IPS DF 6.9 (cell line): ENCODE data around the gene SMARCB1.

ENCODE experiments used
- DNase-seq: peaks from one replicate; pipeline ENCODE4 v3.0.0-alpha.2; 2013; ENCODE audit warnings: low read depth, low spot score
- H3K27ac ChIP-seq: one replicate; pipeline ENCODE4 v1.5.1; 2013; ENCODE audit warnings: low read length, control low read depth
- H3K27me3 ChIP-seq: 2 replicates; pipeline ENCODE4 v1.6.1; 2013; ENCODE audit warnings: mild to moderate bottlenecking, low read length; ENCODE audit not compliant: control insufficient read depth, insufficient read depth
- H3K36me3 ChIP-seq: 2 replicates; pipeline ENCODE4 v1.6.1; 2013; ENCODE audit warnings: low read length; ENCODE audit not compliant: control insufficient read depth, insufficient read depth
- H3K4me1 ChIP-seq: 2 replicates; pipeline ENCODE4 v1.6.1; 2013; ENCODE audit warnings: low read length; ENCODE audit not compliant: control insufficient read depth, insufficient read depth
- H3K4me3 ChIP-seq: 2 replicates; pipeline ENCODE4 v1.5.1; 2013; ENCODE audit warnings: mild to moderate bottlenecking, low read length
- H3K9me3 ChIP-seq: 2 replicates; pipeline ENCODE4 v1.6.1; 2013; ENCODE audit warnings: low read length, inconsistent platforms; ENCODE audit not compliant: control insufficient read depth, insufficient read depth
- WGBS: extraction: QIAGEN DNeasy Blood & Tissue Kit; methylation state at CpG from one replicate; pipeline ENCODE4 v1.1.7; 2013; ENCODE audit warnings: mixed read lengths, missing lambda C conversion rate; ENCODE audit not compliant: insufficient read length, insufficient coverage; 5-methylcytosine and 5-hydroxymethylcytosine counted together

Gene SMARCB1

GRCh38 chr22:23762842-23763578, 23.8 kb upstream of the SMARCB1 start, which contains the start of gene C22orf15:
TSS of gene C22orf15 (plus strand) at chr22:23762990. CDS start at chr22:23763307, 317 bp downstream.
- DNase-seq: no peak
- H3K27me3 ChIP-seq: no peaks in the 10 kb centered on the region
- H3K27ac ChIP-seq: no peak within 1 kb of the TSS
- no peak within 1 kb of the TSS for H3K4me3 ChIP-seq
- peaks cover 2% of the 10 kb centered on the region; the same call in 1 of the 2 replicates for H3K36me3 ChIP-seq
- H3K4me1 ChIP-seq: peaks cover 12% of the 10 kb centered on the region
- H3K9me3 ChIP-seq: no peaks in the 10 kb centered on the region
- WGBS: no CpG with 5 or more reads among the region's 23 CpGs

GRCh38 chr22:23763579-23763945, 23.2 kb upstream of the SMARCB1 start:
- no CpG with 5 or more reads among the region's 17 CpGs for WGBS
- Histone ChIP-seq H3K27me3 (no peaks in the 10 kb centered on the region), H3K4me1 (peaks cover 12% of the 10 kb centered on the region), H3K9me3 (no peaks in the 10 kb centered on the region), H3K36me3 (peaks cover 2% of the 10 kb centered on the region; the same call in 1 of the 2 replicates), H3K4me3 (no peak overlapping the region), H3K27ac (no peak overlapping the region)
- no peak for DNase-seq

- no peak overlapping the region for H3K4me3 ChIP-seq
- no peak for DNase-seq
- peaks cover 12% of the 10 kb centered on the region for H3K4me1 ChIP-seq
- no CpG with 5 or more reads among the region's 7 CpGs for WGBS
- no peak overlapping the region for H3K27ac ChIP-seq
- peaks cover 2% of the 10 kb centered on the region; the same call in 1 of the 2 replicates for H3K36me3 ChIP-seq
- no peaks in the 10 kb centered on the region for H3K27me3 ChIP-seq
- H3K9me3 ChIP-seq: no peaks in the 10 kb centered on the region
Observed at GRCh38 chr22:23763954-23764353, 22.8 kb upstream of the SMARCB1 start.

- H3K9me3 ChIP-seq: no peaks in the 10 kb centered on the region
- H3K27ac ChIP-seq: no peak overlapping the region
- no peak overlapping the region for H3K4me3 ChIP-seq
- no CpG with 5 or more reads among the region's 9 CpGs for WGBS
- peaks cover 2% of the 10 kb centered on the region; the same call in 1 of the 2 replicates for H3K36me3 ChIP-seq
- DNase-seq: no peak
- peaks cover 12% of the 10 kb centered on the region for H3K4me1 ChIP-seq
- H3K27me3 ChIP-seq: no peaks in the 10 kb centered on the region
Observed at GRCh38 chr22:23764899-23765881, 21.6 kb upstream of the SMARCB1 start.

GRCh38 chr22:23767303-23767672, 19.5 kb upstream of the SMARCB1 start:
- peaks cover 14% of the 10 kb centered on the region for H3K4me1 ChIP-seq
- peaks cover 2% of the 10 kb centered on the region; the same call in 1 of the 2 replicates for H3K36me3 ChIP-seq
- H3K9me3 ChIP-seq: no peaks in the 10 kb centered on the region
- WGBS: no CpG with 5 or more reads among the region's 27 CpGs
- no peak overlapping the region for H3K27ac ChIP-seq
- H3K4me3 ChIP-seq: peak overlapping the region; percentile 48; the same call in 1 of the 2 replicates
- no peak for DNase-seq
- H3K27me3 ChIP-seq: no peaks in the 10 kb centered on the region

GRCh38 chr22:23767673-23768548, 18.9 kb upstream of the SMARCB1 start, which contains the start of gene CHCHD10:
TSS of gene CHCHD10 (minus strand) at chr22:23767972. CDS start at chr22:23767874, 98 bp downstream.
- Histone ChIP-seq H3K36me3 (peaks cover 2% of the 10 kb centered on the region; the same call in 1 of the 2 replicates), H3K4me1 (peaks cover 14% of the 10 kb centered on the region), H3K27ac (no peak within 1 kb of the TSS), H3K9me3 (no peaks in the 10 kb centered on the region), H3K27me3 (no peaks in the 10 kb centered on the region), H3K4me3 (peak within 1 kb of the TSS; percentile 48; the same call in 1 of the 2 replicates)
- no CpG with 5 or more reads among the region's 63 CpGs for WGBS
- no peak for DNase-seq

- H3K36me3 ChIP-seq: peaks cover 2% of the 10 kb centered on the region; the same call in 1 of the 2 replicates
- H3K4me1 ChIP-seq: peaks cover 11% of the 10 kb centered on the region
- H3K9me3 ChIP-seq: no peaks in the 10 kb centered on the region
Observed at GRCh38 chr22:23769321-23769965, 17.3 kb upstream of the SMARCB1 start.

GRCh38 chr22:23772315-23772648, 14.5 kb upstream of the SMARCB1 start:
- H3K27ac ChIP-seq: no peak overlapping the region
- no peaks in the 10 kb centered on the region for H3K36me3 ChIP-seq
- DNase-seq: no peak
- H3K27me3 ChIP-seq: peaks cover 13% of the 10 kb centered on the region
- peaks cover 9% of the 10 kb centered on the region for H3K4me1 ChIP-seq
- WGBS: no CpG with 5 or more reads among the region's 6 CpGs
- H3K9me3 ChIP-seq: no peaks in the 10 kb centered on the region
- peak overlapping the region; percentile 1; the same call in 1 of the 2 replicates for H3K4me3 ChIP-seq

More at GRCh38 chr22:23769321-23769965, 17.3 kb upstream of the SMARCB1 start:
- no peak for DNase-seq
- Histone ChIP-seq H3K27ac (no peak overlapping the region), H3K27me3 (peaks cover 13% of the 10 kb centered on the region), H3K4me3 (no peak overlapping the region)
- WGBS: no CpG with 5 or more reads among the region's 6 CpGs

- Histone ChIP-seq H3K36me3 (no peaks in the 10 kb centered on the region), H3K4me1 (peaks cover 9% of the 10 kb centered on the region), H3K27ac (no peak within 1 kb of the TSS), H3K9me3 (no peaks in the 10 kb centered on the region), H3K27me3 (peaks cover 13% of the 10 kb centered on the region), H3K4me3 (peak within 1 kb of the TSS; percentile 64)
- DNase-seq: no peak
- no CpG with 5 or more reads among the region's 79 CpGs for WGBS
Observed at GRCh38 chr22:23772649-23773473, 13.9 kb upstream of the SMARCB1 start, which contains the start of gene MMP11. TSS of gene MMP11 (plus strand) at chr22:23772849. CDS start at chr22:23772871, 22 bp downstream.
